ENCODE measurements around the gene SURF2.
A peak's percentile ranks its signal among the peaks of the same experiment; 100 is the strongest.

SURF2 gene

GRCh38 chr9:133339641-133340040 is 16.7 kb upstream of the SURF2 start:
- no peak for DNase-seq

GRCh38 chr9:133340256-133340655 is 16.1 kb upstream of the SURF2 start:
- DNase-seq = no peak

GRCh38 chr9:133340916-133341315 is 15.4 kb upstream of the SURF2 start:
- no peak for DNase-seq

GRCh38 chr9:133341369-133342068 is 14.8 kb upstream of the SURF2 start:
- no peak for DNase-seq

- no peak for DNase-seq
These were observed 14.3 kb upstream of the SURF2 start for GRCh38 chr9:133342069-133342406.

GRCh38 chr9:133342570-133342969 is 13.8 kb upstream of the SURF2 start:
- DNase-seq = no peak

- DNase-seq = no peak
These were observed 12.3 kb upstream of the SURF2 start for GRCh38 chr9:133344071-133344470.

- DNase-seq = no peak
These were observed 11.4 kb upstream of the SURF2 start for GRCh38 chr9:133344979-133345378.

- no peak for DNase-seq
These were observed 10.8 kb upstream of the SURF2 start for GRCh38 chr9:133345596-133345995.

- no peak for DNase-seq
These were observed 10.1 kb upstream of the SURF2 start for GRCh38 chr9:133346021-133346785.

GRCh38 chr9:133347515-133347984 is 8.8 kb upstream of the SURF2 start:
- no peak for DNase-seq

GRCh38 chr9:133347985-133348717 is 8.2 kb upstream of the SURF2 start, which contains the start of the genes MED22 and RPL7A:
MED22 (minus strand) TSS chr9:133348131; CDS start chr9:133346662, 1,469 bp downstream.
RPL7A (plus strand) TSS chr9:133348218; CDS start chr9:133348244, 26 bp downstream.
- DNase-seq = peak; percentile 87 to 92

GRCh38 chr9:133348718-133349573 is 7.4 kb upstream of the SURF2 start:
- no peak for DNase-seq

GRCh38 chr9:133349965-133350616 is 6.3 kb upstream of the SURF2 start:
- DNase-seq = no peak

- no peak for DNase-seq
These were observed 4.8 kb upstream of the SURF2 start for GRCh38 chr9:133351526-133351907.

- peak in 1 of 2 experiments; percentile 30 for DNase-seq
These were observed 4.3 kb upstream of the SURF2 start for GRCh38 chr9:133351908-133352634.

- DNase-seq = no peak
These were observed 3.6 kb upstream of the SURF2 start for GRCh38 chr9:133352635-133353340.

- no peak for DNase-seq
These were observed 2.8 kb upstream of the SURF2 start for GRCh38 chr9:133353548-133353947.

- DNase-seq = no peak
These were observed 1.6 kb upstream of the SURF2 start for GRCh38 chr9:133354766-133355165.

GRCh38 chr9:133355881-133356357 is 431 bp upstream of the SURF2 start:
- no peak for DNase-seq
